Caki2 (cell line): ENCODE measurements around the gene MLNR. TPM values are rescaled to one million over a fixed set of nuclear protein-coding genes. Genes with fewer than 3 reads are reported as not detected.

Experiments used
- DNase-seq: peaks from one replicate; pipeline ENCODE4 v3.0.0-alpha.2; 2015; ENCODE audit warnings: low read depth
- in situ Hi-C: cut with HindIII; loops from 2 replicates; pipeline ENCODE4 v1.10.0; 2016; ENCODE audit warnings: low sequenced_read_pairs, low pct_unique_long_range_greater_than_20kb, mixed read lengths
- total RNA-seq: library from RNA; depleted of rRNA; stranded (reverse); fragments of >200 nt; shearing (Covaris generic); gene quantifications from 2 replicates; pipeline ENCODE4 v1.2.3, GENCODE V29; 2014; ENCODE audit warnings: low replicate concordance; rRNA removed

Gene MLNR
- total RNA-seq, result not detected in 2 replicates

GRCh38 chr13:49220036-49220855 is at the start of gene MLNR:
Gene MLNR, plus strand, starts transcription at chr13:49220338. Its CDS starts 0 bp downstream, at chr13:49220338.
- DNase-seq, result peak; percentile 59
- in situ Hi-C loops, result no loop called here

- in situ Hi-C loops, result no loop called here
- no peak for DNase-seq
Measured at GRCh38 chr13:49171359-49171758, 48.8 kb upstream of the MLNR start.

- in situ Hi-C loops, result no loop called here
- DNase-seq, result no peak
Measured at GRCh38 chr13:49183672-49184325, 36.3 kb upstream of the MLNR start.

GRCh38 chr13:49184621-49185020 is 35.5 kb upstream of the MLNR start:
- no peak for DNase-seq
- in situ Hi-C loops, result no loop called here

- DNase-seq, result no peak
Measured at GRCh38 chr13:49185264-49185663, 34.9 kb upstream of the MLNR start.

DNA sequence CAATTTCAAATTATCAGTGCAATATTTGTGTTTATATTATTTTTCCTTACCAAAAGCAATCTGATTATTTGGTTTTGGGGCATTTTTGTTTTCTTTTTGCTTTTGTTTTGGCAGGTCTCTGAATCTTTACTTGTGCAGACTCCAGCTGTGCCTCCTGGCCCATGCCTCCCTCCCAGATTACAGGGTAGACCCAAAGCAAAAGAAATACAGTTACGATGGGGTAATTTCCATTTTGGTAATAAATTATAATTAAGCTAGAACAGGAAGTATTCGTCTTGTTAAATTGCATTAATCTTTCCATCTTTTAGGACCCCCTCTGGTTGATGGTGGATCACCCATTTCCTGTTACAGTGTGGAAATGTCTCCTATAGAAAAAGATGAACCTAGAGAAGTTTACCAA is 29.2 kb upstream of the MLNR start:
- no peak for DNase-seq
- in situ Hi-C loops, result no loop called here

More at GRCh38 chr13:49185264-49185663, 34.9 kb upstream of the MLNR start:
- in situ Hi-C loops, result no loop called here

DNA sequence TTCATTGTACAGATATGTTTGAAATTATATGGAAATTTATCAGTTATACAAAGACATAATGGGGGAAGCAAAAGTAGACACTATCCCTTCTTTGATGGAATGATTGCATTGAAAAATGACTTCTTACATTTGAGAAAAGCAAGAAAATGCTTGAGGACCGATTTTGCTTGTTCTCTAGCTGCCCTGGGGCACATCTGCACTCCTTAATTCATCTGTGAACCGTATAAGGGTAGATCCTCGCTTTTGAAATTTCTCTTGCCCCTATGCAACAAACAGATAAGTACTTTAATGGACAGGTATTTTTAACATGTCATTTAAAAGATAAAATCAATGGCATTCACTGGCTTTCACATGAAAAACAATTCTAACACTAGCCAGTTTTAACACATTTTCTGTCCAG is 13.5 kb upstream of the MLNR start:
- no peak for DNase-seq
- in situ Hi-C loops, result no loop called here

DNA sequence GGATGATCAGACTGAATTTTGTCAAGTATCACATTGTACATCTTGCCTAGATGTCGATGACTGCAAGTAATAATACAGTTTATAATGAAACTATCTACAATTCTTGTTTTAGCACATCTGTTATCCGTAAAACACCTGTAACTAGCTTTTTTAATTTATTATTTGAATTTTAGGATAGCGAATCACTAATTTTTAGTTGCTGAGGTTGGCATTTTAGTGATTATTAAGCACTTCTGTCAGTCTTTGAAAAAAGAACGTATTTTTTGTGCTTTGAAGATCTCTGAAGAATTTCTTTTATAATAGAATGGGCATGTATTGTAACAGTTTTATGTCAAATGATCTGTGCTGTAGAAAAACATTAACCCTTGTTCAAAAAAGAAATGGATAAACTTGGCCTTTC is 11.5 kb upstream of the MLNR start:
- no peak for DNase-seq
- in situ Hi-C loops, result no loop called here

DNA sequence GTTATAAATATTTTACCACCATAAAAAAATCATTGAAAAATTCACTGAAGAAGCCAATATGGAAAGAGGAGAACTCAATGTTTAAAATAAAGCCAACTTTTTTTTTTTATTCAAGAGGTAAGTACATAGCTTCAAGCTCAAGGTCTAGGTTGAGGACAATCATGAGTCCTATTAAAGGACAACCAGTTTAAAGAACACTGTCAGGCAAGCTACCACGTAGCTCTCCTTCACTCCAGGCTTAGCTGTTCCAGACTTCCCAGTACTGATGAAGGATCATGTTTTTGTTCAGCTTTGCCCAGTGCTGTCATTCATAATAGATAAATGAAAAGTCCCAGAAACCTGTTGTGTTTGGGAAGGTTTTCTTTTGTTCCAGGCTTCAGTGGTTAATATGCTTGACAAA is 10.0 kb upstream of the MLNR start:
- in situ Hi-C loops, result no loop called here
- DNase-seq, result no peak

DNA sequence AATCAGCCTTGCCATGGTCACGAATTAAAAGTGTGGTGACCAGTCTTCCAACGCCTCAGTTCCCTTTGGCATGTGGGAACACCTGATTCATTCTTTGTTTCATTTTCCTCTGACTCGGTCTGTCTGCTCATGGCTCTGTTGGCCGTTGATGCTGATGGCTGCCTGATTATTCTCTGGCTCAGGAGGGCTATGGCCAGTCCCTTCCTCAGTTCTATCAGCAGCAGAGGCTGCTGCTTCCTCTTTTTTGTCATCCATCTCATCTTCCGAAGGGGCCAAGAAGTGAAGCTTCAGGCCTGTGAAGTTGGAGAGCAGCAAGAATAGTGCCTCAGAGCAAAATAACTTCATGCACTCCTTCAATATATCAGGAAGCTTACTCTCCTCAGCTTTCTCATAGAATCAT is 9.5 kb upstream of the MLNR start:
- in situ Hi-C loops, result no loop called here
- DNase-seq, result no peak

DNA sequence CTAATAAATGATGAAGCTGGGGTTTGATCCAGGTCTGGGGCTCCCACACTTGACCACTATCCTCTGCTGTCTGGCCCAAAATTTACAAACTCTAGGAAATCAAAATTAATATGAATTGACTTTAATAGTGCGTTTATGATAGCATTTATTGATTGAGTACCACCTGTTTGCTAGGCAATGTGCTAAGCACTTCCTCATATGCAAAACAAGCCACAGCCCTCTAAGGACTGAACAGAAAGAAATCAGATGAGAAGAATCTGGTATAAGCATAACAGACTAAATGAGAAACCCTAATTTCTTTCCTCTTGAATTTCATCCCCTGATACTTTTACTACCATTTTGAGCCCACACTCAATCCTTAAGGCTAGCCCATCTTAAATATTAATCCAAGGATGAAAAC is 6.6 kb upstream of the MLNR start:
- in situ Hi-C loops, result no loop called here
- no peak for DNase-seq

GRCh38 chr13:49213997-49214916 is 5.9 kb upstream of the MLNR start:
- in situ Hi-C loops, result no loop called here
- no peak for DNase-seq

DNA sequence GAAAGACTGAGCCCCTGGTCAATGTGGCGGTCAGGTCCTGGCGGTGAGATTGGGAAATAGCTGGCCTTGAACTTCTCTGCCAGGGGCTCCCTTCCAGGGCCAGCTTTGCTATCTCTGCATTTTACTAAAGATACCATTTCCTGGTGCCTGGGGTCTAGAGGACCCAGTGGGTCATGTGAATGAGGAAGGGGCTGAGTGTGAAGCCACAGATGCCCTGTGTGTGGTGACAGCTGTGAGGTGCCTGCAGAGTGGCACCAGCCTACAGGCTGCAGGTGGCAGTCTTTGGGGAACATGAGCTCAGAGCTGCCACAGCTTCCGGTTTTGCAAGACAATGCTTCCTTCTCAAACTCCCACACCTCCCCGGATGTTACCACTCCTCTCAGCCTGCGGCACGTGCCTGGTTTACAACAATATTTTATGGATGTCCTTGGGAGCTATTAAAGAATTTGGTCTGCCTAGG is 5.2 kb upstream of the MLNR start:
- in situ Hi-C loops, result no loop called here
- DNase-seq, result no peak

GRCh38 chr13:49216334-49216733 is 3.8 kb upstream of the MLNR start:
- in situ Hi-C loops, result no loop called here
- DNase-seq, result no peak

DNA sequence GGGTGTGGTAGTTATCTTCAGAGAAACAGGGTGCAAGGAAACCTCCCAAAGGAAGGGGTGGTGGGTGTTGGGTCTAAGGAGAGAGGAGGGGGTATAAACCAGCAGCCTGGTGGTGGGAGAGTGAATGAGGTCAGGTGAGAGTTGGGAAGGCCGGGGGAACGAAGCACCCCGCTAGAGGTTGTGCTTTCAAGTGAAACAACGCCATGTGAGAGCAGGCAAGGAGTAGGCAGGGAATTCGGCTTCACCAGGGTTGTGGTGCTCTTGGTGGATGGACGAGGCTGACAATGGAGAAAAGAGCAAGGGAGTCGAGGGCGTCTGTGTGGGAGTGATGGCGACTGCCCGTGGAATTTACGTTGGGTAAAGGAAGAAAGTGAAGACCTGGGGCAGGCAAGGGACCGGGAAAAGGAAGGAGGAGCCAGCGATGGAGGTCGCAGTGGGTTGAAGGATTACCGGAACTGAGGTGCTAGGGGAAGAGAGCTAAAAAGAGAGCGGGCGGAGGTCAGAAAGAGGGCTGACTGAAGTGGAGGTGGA is 2.1 kb upstream of the MLNR start:
- in situ Hi-C loops, result no loop called here
- no peak for DNase-seq

DNA sequence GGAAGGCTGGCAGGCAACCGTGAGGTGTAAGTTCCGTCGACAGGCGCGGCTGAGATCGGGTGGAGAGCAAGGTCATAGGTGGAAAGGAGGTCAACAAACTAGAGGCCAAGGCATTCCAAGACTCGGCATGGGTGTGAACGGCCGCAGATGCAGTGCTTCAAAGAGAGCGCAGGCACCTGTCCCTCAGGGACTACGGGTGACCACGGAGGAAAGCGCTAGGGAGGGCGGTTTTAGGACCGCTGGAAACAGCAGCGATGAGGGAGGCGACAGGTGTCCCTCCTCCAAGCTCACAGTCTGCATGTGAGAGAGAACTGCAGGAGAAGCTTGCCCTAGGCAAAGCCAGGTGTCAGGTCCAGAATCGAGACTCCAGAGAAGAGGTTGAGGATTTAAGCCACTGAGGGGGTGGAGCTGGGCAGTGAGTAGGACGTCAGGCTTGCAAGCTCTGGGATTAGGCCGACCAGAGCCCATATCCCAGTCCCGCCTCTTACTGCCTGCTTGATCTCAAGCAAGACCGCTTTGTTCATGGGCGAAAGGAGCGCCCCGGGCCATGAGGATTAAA is 1.6 kb upstream of the MLNR start:
- no peak for DNase-seq
- in situ Hi-C loops, result no loop called here

- no peak for DNase-seq
Measured at GRCh38 chr13:49219647-49220035, 497 bp upstream of the MLNR start.

More at GRCh38 chr13:49219647-49220035, 497 bp upstream of the MLNR start:
- in situ Hi-C loops, result no loop called here
